SK-N-MC (cell line): ENCODE measurements around the gene TCTN1.

Experiments used
- DNase-seq: peaks from one replicate; pipeline ENCODE4 v3.0.0-alpha.2; 2011; ENCODE audit warnings: low read depth, low spot score
- H3K27ac ChIP-seq: fragments of 200-600 bp; sonication (generic); 2 replicates; pipeline ENCODE4 v1.5.1; 2016; ENCODE audit warnings: mixed run types
- H3K36me3 ChIP-seq: fragments of 200-600 bp; sonication (generic); 2 replicates; pipeline ENCODE4 v1.6.1; 2017; ENCODE audit warnings: antibody characterized with exemption, low read length, mixed read lengths; ENCODE audit not compliant: insufficient read depth
- H3K4me3 ChIP-seq: fragments of 200-600 bp; sonication (generic); 2 replicates; pipeline ENCODE4 v1.5.1; 2016
- H3K9ac ChIP-seq: fragments of 200-600 bp; sonication (generic); 2 replicates; pipeline ENCODE4 v1.8.0; 2017; ENCODE audit warnings: mixed run types, mixed read lengths; ENCODE audit not compliant: insufficient read length
- H3K9me3 ChIP-seq: fragments of 200-600 bp; sonication (generic); 2 replicates; pipeline ENCODE4 v1.6.1; 2017; ENCODE audit warnings: low read depth, mild to moderate bottlenecking, antibody characterized with exemption, low read length, moderate library complexity, mixed read lengths
- EZH2 ChIP-seq: fragments of 200-600 bp; sonication (generic); IDR thresholded peaks from one replicate; pipeline ENCODE4 v1.6.1; 2017; ENCODE audit warnings: antibody characterized with exemption
- FOXP2 ChIP-seq: optimal IDR thresholded peaks from 2 replicates; pipeline ENCODE3; 2011; ENCODE audit warnings: mild to moderate bottlenecking, moderate library complexity; ENCODE audit not compliant: insufficient read depth; ENCODE audit errors: extremely low read length, control extremely low read depth
- POLR2AphosphoS5 ChIP-seq: IDR thresholded peaks from 2 replicates; pipeline ENCODE4 v1.6.1; 2012; ENCODE audit warnings: mild to moderate bottlenecking, low read depth, low read length, borderline replicate concordance

TCTN1 gene

GRCh38 chr12:110619534-110619953 lies 5.6 kb downstream of the TCTN1 start:
- H3K4me3 ChIP-seq, result no peak overlapping the region
- no peak for DNase-seq

GRCh38 chr12:110622582-110622981 lies 8.7 kb downstream of the TCTN1 start:
- no peaks in the 10 kb centered on the region for H3K36me3 ChIP-seq
- TF ChIP-seq EZH2, result no peak
- no peak for TF ChIP-seq FOXP2
- TF ChIP-seq POLR2AphosphoS5, result no peak
- H3K27ac ChIP-seq, result no peak overlapping the region
- no peak overlapping the region for H3K4me3 ChIP-seq
- no peak for DNase-seq
- H3K9me3 ChIP-seq, result no peaks in the 10 kb centered on the region
- H3K9ac ChIP-seq, result no peak overlapping the region

More at GRCh38 chr12:110619534-110619953, 5.6 kb downstream of the TCTN1 start:
- TF ChIP-seq EZH2, result no peak
- TF ChIP-seq POLR2AphosphoS5, result no peak
- TF ChIP-seq FOXP2, result no peak
- Histone ChIP-seq H3K27ac (no peak overlapping the region), H3K9me3 (no peaks in the 10 kb centered on the region), H3K36me3 (no peaks in the 10 kb centered on the region), H3K9ac (no peak overlapping the region)

- H3K4me3 ChIP-seq, result no peak overlapping the region
- no peak overlapping the region for H3K9ac ChIP-seq
- TF ChIP-seq FOXP2, result no peak
- no peak for DNase-seq
- H3K27ac ChIP-seq, result no peak overlapping the region
- no peaks in the 10 kb centered on the region for H3K36me3 ChIP-seq
- H3K9me3 ChIP-seq, result no peaks in the 10 kb centered on the region
These were observed 13.7 kb downstream of the TCTN1 start for GRCh38 chr12:110627500-110628195.

GRCh38 chr12:110635055-110635454 lies 21.1 kb downstream of the TCTN1 start:
- no peak overlapping the region for H3K4me3 ChIP-seq
- no peak for TF ChIP-seq EZH2
- no peak for TF ChIP-seq POLR2AphosphoS5
- TF ChIP-seq FOXP2, result no peak
- H3K27ac ChIP-seq, result no peak overlapping the region
- no peak for DNase-seq
- H3K9ac ChIP-seq, result no peak overlapping the region
- no peaks in the 10 kb centered on the region for H3K9me3 ChIP-seq
- no peaks in the 10 kb centered on the region for H3K36me3 ChIP-seq

GRCh38 chr12:110636516-110636915 lies 22.6 kb downstream of the TCTN1 start:
- H3K27ac ChIP-seq, result no peak overlapping the region
- DNase-seq, result no peak
- H3K9me3 ChIP-seq, result no peaks in the 10 kb centered on the region
- H3K4me3 ChIP-seq, result no peak overlapping the region
- no peaks in the 10 kb centered on the region for H3K36me3 ChIP-seq
- no peak overlapping the region for H3K9ac ChIP-seq
- TF ChIP-seq EZH2 (no peak), FOXP2 (no peak), POLR2AphosphoS5 (no peak)

GRCh38 chr12:110637869-110638441 lies 24.0 kb downstream of the TCTN1 start:
- H3K4me3 ChIP-seq, result no peak overlapping the region
- no peak overlapping the region for H3K27ac ChIP-seq
- DNase-seq, result no peak
- no peaks in the 10 kb centered on the region for H3K36me3 ChIP-seq
- H3K9ac ChIP-seq, result no peak overlapping the region
- TF ChIP-seq FOXP2 (no peak), EZH2 (no peak), POLR2AphosphoS5 (no peak)
- H3K9me3 ChIP-seq, result no peaks in the 10 kb centered on the region

GRCh38 chr12:110638796-110639195 lies 24.9 kb downstream of the TCTN1 start:
- Histone ChIP-seq H3K27ac (no peak overlapping the region), H3K4me3 (no peak overlapping the region), H3K36me3 (no peaks in the 10 kb centered on the region), H3K9me3 (no peaks in the 10 kb centered on the region), H3K9ac (no peak overlapping the region)
- no peak for DNase-seq
- TF ChIP-seq POLR2AphosphoS5 (no peak), FOXP2 (no peak), EZH2 (no peak)

GRCh38 chr12:110639336-110640141 lies 25.6 kb downstream of the TCTN1 start:
- TF ChIP-seq FOXP2 (no peak), EZH2 (no peak), POLR2AphosphoS5 (no peak)
- Histone ChIP-seq H3K36me3 (no peaks in the 10 kb centered on the region), H3K27ac (no peak overlapping the region), H3K9me3 (no peaks in the 10 kb centered on the region), H3K4me3 (no peak overlapping the region), H3K9ac (no peak overlapping the region)
- DNase-seq, result no peak
